ENCODE measurements around the gene GCSAML.
"Not testable (repeated sequence)": the region's sequence is repeated elsewhere in the genome, so short reads cannot be mapped to it uniquely, and the experiment has no call there.

GCSAML gene

DNA sequence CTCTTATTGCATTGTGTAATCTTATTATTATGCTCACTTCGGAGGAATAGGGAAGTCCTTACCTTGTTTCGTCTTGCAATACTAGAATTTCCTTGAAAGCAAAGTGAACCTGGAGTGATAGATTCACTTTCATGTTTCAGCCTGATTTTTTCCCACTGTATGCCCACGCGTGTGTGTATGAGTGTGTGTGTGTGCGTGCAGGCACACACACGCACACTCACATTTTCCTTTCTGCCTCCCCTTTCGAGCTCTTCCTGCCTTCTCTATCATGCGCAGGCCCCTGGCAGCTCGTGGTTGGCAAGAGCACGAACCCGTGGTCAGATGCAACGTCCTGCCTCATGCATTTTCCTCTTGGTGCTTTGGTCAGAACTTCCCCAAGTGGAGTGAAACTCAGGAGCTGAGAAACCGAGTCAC lies at the start of gene GCSAML:
Gene GCSAML, plus strand, starts transcription at position 366 of the 414 bp plus-strand sequence. CDS start 58 bp downstream, outside the sequence.
- DNase-seq, result no peak

DNA sequence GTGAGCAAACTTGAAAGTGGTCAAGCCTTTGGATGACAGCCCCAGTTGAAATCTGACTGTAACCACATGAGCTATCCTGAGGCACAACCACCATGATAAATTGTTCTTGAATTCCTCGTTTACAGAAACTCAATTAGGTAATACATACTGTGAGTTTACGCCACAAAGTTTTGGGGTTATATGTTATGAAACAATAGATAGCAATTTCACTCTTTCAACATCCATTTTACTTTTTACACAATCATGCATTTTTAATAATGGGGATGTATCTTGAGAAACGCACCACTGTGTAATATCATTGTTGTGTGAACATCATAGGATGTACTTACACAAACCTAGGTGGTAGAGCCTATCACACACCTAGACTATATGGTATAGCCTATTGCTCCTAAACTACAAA lies 48.1 kb upstream of the GCSAML start:
- no peak for DNase-seq

DNA sequence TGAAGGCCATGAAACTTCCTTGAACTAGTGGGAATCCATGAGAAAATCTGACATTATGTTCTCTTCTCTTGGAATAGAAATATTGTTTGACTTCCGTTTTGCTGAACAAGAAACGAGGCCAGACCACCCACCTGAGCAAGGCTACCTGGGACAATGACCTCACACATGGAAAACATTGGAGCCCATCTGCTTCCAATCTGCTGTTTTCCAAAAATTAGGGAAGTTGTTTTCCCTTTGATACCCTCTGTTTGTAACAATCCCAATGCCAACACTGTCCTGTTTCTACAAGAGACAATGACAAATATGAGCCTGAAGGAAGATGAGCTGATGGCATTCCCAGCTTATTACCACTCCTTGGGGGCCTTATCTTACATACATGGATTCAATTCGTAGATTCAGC lies 42.1 kb upstream of the GCSAML start:
- no peak for DNase-seq

DNA sequence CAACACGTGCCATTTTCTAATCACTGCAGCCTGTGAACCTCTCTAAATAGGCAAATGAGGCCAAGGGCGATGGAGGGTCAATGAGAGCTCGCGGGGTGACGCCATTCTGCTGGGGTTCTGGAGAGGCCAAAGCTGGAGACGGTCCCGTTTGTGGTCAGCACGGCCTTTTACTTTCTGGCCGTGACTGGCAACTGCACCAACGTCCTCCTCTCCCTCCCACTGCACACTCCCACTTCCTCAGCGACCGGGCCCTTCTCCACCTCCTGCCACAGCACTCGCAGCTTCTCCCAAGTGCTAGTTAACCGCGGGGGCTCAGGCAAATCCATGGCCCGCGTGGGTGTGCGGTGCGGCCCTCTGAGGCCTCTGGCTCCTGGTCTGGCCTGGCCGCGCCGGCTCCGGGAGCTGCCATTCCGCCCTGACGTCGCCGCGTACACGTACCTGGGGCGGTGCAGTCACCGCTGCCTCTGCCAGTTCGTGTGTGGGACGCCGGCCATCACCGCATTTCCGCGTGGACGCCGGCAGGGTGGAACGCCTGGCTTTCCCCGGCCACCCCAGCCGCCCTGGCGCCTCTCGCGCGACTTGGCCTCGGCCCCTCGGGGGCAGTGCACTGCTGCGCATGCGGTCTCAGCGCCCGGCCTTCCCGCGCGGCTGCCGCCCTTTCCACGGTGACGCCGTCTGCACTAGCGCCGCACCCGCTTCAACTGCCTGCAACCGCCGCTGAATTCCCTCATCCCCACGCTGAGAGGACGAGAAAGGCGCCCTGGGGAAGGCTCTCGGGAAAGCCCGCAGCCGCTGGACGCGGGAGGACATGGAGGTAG lies 30.9 kb upstream of the GCSAML start:
- DNase-seq, result no peak

DNA sequence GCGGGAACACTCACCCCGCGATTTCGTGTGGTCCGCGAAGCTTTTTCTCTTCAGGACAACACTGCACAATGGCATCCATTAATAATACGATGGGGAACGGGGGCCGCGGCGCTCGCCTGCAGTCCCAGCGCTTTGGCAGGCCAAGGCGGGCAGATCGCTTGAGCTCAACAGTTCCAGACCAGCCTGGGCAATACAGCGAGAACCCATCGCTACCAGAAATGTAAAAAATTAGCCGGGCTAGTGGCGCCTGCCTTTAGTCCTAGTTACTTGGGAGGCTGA lies 30.4 kb upstream of the GCSAML start:
- no peak for DNase-seq

DNA sequence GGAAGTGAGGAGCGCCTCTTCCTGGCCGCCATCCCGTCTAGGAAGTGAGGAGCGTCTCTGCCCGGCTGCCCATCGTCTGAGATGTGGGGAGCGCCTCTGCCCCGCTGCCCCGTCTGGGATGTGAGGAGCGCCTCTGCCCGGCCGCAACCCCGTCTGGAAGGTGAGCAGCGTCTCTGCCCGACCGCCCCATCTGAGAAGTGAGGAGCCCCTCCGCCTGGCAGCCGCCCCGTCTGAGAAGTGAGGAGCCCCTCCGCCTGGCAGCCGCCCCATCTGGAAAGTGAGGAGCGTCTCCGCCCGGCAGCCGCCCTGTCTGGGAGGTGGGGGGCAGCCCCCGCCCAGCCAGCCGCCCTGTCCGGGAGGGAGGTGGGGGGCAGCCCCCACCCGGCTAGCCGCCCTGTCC lies 27.0 kb upstream of the GCSAML start:
- not testable (repeated sequence) for DNase-seq

DNA sequence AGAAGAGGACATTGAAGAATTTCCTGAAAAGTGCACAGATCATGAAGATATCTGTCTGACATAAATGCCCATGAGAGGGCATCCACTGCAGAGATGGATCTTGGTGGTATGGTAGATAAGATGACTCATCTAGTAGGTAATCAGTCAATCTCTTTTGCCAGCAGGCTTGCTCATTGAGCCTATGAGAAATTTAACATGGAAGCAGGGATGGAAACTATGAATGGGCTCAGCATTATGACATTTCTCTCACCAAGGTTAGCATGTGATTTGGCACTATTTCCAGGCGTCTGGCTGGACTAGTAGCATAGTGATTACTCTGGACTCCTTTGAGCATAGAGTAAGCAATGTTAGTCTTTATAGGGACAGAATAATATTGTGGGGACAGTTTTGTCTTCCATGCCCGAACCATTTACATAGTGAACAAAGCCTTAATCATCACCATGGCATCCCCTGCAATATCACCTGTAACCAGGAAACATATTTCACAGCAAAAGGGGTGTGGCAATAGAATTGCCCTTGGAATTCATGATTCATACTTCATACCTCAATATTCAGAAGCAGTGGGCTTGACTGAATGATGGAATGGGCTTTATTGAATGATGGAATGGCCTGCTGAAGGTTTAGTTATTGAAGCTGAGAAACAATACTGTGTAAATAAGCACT lies 20.0 kb upstream of the GCSAML start:
- no peak for DNase-seq

DNA sequence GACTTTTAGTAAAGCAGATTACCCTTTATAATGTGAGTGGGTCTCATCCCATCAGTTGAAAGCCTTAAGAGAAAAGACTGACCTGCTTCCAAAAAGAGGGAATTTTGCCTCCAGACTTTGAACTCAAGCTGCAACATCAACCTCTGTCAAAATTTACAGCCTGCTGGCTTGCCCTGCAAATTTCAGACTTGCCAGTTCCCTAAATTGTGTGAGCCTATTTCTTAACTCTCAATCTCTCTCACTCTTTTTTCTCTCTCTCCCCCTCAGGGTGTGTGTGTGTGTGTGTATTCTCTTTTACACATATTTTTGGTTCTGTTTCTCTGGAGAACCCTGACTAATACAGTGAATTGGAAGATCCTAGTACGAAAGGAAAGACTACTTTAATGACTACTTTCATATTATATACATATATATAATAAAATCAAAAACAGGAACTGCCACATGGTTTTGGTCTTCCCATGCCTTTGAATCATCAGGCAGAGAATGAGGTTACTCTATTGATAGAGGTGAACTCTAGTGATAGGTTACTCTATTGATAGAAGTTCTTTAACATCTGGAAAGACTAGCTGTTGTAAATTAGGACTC lies 19.1 kb upstream of the GCSAML start:
- DNase-seq, result no peak

DNA sequence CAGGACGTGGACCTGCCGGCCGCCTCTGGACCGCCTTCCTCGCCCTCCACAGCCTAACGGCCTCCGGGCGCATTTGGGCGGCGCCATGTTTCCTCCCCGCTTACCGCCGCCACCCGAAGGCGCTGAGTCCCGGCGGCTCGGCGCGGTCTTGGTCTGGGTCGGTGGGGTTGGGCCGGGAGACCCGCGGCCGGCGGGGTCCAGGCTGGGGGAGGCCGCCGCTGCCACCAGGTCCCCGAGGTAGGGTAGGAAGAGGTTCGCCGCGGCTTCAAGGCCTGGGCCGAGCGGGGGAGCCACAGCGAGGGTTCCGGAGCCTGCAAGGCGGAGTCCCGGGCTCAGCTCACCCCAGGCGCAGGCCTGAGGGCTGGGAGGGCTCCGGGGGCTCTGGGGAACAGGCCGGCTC lies 18.1 kb upstream of the GCSAML start:
- DNase-seq, result no peak

DNA sequence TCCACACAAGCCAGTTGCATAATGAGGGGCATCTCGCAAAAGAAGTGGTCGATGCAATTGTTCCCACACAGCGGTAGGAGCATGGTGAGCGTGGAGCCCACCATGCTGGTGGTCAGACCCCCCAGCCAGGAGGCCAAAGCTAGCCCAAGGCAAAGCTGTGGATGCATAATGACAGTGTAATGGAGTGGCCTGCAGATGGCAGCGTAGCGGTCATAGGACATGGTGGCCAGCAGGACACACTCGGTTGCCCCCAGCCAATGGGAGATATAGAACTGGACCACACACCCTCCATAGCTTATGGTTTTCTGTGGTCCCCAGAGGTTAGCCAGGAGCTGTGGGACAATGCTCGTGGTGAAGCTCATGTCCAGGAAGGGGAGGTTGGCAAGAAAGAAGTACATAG lies 17.0 kb upstream of the GCSAML start:
- DNase-seq, result no peak

DNA sequence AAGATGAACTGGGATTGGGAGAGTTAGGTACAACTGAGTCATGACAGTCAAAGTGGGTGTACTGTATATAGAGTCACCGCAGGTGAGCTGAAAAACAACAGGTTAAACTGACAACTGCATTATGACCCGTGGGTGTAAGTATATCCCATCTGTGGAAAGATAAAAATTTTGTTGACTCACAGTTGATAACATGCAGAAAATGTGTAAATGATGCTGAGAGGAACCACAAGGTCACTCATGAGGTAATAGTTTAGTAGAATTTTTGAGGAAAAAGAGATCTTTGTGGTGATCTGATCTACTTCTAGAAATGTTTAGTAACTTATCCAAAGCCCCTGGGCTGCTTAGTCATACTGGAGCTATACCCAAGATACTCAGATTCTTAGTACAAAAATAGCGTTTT lies 13.5 kb upstream of the GCSAML start:
- no peak for DNase-seq

DNA sequence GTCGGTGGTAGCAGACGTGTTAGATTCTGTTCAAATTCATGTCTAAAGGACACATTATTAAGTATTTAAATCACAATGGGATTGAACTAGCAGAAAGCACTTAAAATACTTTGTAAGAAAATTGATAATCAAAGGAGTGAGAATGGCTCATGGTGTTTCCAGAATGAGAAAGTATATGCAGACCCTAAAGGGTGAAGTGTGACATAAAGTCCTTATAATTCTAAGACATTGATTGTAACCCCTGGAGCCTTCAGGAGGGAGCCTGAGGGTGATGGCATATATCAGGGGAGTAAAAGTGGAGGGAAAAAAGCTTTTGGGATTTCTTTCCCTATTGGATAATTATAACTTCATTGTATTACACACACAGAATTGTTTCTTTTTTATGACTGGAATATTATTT lies 12.6 kb upstream of the GCSAML start, which contains the start of gene OR2C3:
Gene OR2C3, minus strand, starts transcription at position 101 of the 400 bp plus-strand sequence. CDS start 3,929 bp downstream, outside the sequence.
- DNase-seq, result no peak

DNA sequence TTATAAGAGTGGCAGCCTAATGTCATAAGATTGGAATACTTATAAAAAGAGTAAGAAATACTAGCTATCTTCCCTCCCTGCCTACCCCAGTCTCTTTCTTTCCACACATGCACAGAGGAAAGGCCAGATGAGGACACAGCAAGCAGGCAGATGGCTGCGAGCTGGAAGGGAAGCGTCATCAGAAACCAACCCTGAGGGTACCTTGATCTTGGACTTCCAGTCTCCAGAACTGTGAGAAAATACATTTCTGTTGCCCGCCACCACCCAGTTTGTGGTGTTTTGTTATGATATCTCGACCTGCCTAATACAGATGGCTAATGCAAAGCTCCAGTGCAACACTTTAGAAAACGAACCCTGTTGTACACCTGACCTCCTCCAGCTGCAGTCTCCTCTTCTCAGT lies 10.4 kb upstream of the GCSAML start:
- no peak for DNase-seq

DNA sequence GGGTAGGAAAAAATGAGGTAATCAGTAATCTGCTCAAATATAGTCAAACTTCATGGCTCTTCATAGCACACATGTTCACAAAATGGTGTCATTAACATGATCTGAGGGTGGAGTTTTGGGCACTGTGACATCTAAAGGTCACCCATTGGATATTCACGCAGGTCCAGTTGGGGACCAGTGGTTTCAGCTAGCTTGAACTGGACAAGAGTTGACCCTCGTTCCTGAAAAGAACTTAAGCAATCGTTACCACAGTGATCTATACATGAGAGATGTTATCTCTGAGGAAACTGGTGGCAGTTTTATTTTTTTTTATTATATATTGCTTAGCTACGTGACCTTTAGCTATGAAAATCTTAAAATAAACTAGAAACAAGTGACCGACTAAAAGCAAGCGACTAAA lies 9.7 kb upstream of the GCSAML start:
- DNase-seq, result no peak

DNA sequence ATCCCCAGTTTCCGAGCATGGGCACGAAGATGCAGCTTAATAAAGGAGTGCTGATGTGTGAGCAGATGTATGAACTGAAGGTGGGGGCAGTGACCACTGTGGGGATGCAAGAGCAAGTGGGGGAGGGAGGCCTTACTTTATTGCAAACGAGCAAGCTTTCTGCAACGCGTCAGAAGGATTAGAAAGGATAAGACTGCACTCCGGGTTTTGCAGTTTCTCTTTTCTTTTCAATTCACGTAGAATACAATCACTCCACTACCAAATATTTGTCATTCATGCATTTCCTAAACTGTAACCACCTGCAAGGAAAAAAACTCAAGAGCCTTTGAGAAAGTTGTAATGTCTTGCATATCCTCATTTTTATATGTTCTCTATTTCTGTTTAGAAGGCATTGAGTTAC lies 8.4 kb upstream of the GCSAML start:
- DNase-seq, result no peak

DNA sequence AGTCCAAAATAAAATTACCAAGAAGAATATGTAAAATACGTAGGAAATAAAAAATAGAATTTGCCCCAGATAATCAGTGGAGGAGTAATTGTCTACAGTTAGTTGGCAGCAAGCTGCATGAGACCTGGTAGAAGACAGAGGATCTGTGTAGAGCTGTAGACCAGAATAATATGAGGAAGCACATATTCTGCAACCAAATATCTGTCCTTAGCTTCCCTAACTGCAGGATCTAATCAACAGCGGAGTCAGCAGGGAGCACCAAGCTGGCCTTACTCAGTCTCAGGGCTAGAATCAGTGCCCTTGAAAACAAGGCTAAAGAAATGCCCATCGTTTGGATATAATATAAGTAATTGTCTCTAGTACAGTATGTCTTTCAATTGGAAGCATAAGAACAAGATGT lies 6.1 kb upstream of the GCSAML start:
- DNase-seq, result no peak

DNA sequence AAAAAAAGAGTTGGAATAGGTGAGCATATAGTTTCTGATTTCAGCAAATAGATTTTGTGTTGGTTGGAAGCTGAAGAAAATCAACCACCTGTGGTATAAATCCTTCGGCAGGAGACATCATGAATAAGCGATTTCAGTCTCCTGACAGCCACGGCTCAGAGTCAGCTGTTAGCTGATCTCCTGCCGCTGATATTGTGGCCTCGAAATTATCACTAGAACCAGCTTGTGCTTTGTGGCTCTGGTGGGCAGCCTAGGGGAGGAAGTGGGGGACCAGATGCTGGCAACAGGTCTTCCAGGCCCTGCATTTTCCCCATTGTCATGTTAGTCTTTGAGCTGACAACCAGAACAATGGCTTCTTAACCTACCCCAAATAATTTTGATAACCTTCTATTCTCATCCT lies 842 bp upstream of the GCSAML start:
- DNase-seq, result no peak

DNA sequence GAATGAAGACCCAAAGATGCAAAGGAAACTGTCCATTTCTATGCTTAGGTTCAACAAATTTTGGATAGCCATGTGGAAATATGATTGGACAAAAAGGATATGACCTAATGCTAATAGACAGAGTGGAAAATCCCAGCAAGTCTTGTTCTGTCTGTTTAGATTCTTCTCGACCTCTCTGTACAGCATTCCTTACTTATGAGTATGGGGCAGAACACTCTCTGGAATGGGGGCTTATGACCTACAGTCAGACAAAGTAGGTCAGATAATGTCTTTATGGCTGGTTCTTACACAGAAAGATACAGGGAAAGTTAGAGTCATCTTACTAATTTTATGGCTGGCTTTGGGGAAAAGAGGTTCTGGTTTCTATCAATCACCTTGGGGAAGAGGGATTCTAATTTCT lies 2.8 kb downstream of the GCSAML start:
- DNase-seq, result no peak

DNA sequence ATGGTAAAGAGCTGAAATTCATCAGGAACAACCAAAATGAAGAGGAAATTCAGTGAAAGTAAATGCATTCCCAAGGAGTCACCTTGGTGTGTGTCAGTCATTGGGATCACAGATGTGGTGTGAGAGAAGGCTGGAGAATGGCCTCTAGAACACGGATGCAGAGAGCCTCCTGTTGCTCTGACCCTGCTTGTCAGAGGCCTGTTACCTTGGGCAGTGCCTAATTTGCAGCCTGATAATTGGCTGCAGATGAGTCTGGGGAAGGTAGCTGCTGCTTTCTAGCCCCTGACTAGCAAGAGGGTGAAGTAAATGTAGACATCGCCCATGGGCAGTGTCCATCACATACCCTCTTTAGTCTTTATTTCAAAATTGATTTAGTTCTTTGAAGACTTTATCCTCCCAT lies 3.3 kb downstream of the GCSAML start:
- no peak for DNase-seq

DNA sequence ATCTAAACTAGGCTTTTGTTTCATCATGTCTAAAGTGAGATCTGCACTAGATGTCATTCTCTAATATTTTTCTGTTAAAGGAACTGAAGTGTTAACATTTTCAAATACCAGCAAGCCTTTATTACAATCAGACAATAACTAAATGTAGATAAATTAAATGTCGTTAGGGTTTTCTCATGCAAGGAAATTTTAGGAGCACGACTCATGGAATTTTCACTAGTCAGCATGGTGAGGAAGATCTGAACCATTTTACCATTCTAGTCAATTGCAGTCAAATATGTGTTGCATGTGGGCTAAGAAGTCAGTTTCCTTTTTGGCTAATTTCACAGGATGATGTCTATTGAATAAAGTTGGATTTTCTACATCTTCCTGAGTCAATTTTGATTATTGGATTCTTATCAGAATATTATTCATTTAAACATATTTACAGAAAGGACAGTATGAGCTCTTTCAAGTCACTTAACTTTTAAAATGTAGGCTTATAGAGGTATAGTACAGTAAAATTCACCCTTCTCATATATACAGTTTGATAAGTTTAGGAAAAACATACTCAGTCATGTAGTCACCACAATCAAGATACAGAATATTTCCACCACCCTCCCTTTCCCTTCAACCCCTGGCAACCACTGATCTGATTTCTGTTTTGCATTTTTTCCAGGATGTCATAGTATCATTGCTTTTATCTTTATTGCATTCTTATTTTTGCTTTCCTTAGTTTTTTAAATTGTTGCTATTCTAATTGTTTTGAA lies 9.2 kb downstream of the GCSAML start:
- DNase-seq, result no peak

DNA sequence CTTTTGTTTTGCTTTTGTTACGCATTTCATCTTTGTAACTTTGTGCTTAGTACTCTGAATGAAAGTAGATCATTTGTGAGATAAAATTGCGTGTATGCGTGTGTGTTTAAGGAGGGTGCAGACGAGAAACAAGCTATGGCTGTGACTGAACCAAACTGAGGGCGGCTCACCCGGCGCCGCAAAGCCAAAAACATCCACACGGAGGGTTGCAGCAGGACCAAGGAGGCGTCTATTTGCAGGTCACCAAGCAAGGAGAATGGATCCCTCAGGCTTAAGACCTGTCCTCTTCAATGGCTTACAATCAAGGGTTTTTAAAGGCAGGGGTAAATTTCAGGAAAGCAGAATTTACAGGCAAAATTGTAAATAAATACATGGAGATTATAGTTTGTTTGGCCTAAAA lies 12.8 kb downstream of the GCSAML start:
- DNase-seq, result no peak

DNA sequence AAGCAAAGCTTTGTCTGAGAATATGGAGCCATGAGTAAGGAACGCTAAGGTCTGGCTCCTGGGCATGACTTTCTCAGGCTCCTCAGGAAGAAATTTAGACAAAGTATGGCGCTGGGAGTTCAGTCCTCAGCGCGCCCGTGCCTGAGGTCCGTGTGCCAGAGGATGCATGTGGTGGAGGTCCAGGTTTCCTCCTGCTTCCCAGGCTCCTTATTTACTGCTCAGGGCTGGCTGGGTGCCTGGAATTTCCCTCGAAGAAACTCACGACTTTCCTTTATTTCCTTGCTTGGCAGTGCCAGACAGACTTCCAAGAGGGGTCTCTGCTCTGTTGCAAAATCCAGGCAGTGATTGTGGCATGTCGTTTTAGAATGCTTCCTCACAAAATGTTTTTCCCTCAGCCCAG lies 13.3 kb downstream of the GCSAML start:
- no peak for DNase-seq

DNA sequence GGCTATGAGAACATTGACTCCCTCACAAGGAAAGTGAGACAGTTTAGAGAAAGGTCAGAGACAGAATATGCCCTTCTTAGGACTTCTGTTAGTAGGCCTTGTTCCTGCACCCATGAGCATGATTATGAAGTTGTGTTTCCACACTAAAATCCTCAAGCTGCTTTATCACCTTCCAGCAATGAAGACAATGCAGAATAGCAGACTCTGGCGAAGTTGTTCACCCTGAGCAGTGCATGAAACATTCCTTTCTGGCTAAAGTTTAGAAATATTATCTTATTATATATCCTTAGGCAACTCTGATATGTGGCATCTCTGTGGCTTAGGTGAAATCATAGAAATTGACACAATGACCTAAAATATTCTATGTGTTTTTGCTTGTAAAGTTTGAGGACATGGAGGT lies 25.3 kb downstream of the GCSAML start:
- DNase-seq, result no peak

DNA sequence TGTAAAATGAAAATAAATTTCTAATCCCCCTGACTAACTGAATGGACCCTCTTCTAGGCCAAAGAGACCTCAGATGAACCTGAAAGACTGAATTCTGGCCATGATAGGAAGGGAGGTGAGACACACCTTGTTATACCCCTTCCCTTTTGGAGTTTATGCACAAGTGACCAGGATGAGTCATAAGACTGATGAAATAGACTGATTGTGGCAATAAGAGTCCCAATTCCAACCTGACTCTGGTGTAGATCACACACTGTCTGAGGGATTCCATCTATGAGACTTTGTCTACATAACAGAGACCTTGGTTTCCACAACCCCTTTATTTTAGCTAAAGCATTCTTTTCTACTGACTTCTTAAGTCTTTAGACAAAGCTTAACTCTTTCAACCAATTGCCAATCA lies 25.7 kb downstream of the GCSAML start:
- no peak for DNase-seq

Measured in CD4-positive, alpha-beta T cell treated with Interleukin-10 for 1 hour (primary cell).